GM20431 (cell line): ENCODE data around the gene STXBP5L.
"Not testable (repeated sequence)": the region's sequence is repeated elsewhere in the genome, so short reads cannot be mapped to it uniquely, and the experiment has no call there.

Experiments used
- in situ Hi-C: fragments of 300-500 bp; cut with MseI, MboI; formaldehyde crosslinking; loops from one replicate; pipeline ENCODE4 v1.15.0; 2020; ENCODE audit warnings: low sequenced_read_pairs; ENCODE audit not compliant: unreplicated experiment

STXBP5L gene

DNA sequence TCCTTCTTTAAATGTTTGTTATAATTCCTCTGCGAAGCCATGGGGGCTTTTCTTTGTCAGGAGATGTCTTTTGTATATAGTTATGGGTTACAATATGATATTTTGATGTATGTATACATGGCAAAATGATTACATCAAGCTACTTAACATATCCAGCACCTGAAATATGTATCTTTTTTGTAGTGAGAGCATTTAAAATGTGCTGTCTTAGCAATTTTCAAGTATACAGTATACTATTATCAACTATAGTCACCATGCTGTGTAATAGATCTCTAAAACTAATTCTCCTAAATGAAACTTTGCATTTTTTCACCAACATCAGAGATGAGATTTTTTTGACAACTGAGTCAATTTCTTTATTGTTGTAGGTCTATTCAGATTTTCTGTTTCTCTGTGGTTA is 77.2 kb downstream of the STXBP5L start:
- in situ Hi-C loops: no loop called here

- in situ Hi-C loops: no loop called here
These were observed 81.0 kb downstream of the STXBP5L start for GRCh38 chr3:120988994-120989393.

GRCh38 chr3:121018917-121019321 is 110.9 kb downstream of the STXBP5L start:
- in situ Hi-C loops: no loop called here

GRCh38 chr3:121063628-121064027 is 155.6 kb downstream of the STXBP5L start:
- in situ Hi-C loops: no loop called here

DNA sequence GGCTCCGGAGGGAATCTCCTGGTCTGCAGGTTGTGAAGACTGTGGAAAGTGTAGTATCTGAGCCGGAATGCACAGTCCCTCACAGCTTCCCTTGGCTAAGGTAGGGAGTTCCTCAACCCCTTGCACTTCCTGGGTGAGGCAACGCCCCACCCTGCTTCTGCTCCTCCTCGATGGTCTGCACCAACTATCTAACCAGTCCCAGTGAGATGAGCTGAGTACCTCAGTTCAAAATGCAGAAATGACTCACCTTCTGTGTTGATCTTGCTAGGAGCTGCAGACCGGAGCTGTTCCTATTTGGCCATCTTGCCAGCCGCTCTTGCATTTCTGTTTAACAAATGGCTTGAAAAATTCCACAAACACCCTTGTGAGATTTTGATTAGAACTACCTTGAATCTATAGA is 156.1 kb downstream of the STXBP5L start:
- in situ Hi-C loops: no loop called here

DNA sequence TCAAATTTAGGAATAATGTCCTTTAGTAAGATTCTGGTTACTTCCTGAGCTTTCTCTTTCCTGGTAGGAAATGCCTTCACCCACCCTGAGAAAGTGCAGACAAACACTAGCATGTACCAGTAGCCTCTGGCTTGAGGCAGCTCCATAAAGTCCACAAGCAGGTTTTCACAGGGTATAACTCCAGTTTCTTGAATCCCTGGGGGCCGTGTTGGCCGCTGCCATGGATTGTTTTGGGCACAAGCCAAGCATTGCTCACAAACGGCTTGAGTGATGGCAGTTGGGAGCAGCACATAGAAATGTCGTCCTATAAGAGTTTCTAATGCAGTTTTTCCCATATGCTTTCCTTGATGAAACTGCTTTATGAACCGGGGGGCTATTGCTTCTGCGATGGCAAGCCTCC is 164.1 kb downstream of the STXBP5L start:
- in situ Hi-C loops: no loop called here

GRCh38 chr3:121073011-121073410 is 165.0 kb downstream of the STXBP5L start:
- in situ Hi-C loops: no loop called here

DNA sequence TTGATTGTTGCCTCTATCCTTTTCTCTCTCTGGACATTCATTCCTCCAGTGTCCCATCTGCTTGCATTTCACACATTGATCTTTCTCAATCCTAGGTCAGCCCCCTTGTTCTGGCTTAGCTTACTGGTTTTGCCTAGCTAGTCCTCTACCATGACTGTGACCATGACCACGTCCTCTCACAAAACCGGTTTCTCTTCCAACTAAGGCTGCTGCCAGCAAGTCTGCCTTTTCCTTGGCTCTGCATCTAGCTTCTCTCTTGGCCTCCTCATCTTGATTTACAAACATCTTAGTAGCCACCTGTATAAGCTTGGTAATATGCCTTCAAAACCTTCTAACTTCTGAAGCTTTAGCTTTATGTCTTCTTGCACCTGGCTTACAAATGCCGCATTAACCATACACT is 167.2 kb downstream of the STXBP5L start:
- in situ Hi-C loops: no loop called here

GRCh38 chr3:121078378-121079101 is 170.5 kb downstream of the STXBP5L start:
- in situ Hi-C loops: not testable (repeated sequence)

DNA sequence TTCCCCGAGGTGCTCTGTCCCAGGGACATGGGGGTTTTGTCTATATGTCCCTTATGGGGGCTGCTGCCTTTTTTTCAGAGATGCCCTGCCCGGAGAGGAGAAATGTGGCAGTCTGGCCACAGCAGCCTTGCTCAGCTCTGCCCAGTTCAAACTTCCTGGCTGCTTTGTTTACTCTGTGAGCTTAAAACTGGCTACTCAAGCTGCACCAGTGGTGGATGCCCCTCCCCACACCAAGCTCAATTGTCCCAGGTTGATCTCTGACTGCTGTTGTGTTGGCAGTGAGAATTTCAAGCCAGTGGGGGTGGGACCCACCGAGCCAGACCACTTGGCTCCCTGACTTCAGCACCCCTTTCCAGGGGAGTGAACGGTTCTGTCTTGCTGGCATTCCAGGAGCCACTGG is 188.9 kb downstream of the STXBP5L start:
- in situ Hi-C loops: no loop called here

- in situ Hi-C loops: not testable (repeated sequence)
These were observed 203.1 kb downstream of the STXBP5L start for GRCh38 chr3:121111086-121111485.

DNA sequence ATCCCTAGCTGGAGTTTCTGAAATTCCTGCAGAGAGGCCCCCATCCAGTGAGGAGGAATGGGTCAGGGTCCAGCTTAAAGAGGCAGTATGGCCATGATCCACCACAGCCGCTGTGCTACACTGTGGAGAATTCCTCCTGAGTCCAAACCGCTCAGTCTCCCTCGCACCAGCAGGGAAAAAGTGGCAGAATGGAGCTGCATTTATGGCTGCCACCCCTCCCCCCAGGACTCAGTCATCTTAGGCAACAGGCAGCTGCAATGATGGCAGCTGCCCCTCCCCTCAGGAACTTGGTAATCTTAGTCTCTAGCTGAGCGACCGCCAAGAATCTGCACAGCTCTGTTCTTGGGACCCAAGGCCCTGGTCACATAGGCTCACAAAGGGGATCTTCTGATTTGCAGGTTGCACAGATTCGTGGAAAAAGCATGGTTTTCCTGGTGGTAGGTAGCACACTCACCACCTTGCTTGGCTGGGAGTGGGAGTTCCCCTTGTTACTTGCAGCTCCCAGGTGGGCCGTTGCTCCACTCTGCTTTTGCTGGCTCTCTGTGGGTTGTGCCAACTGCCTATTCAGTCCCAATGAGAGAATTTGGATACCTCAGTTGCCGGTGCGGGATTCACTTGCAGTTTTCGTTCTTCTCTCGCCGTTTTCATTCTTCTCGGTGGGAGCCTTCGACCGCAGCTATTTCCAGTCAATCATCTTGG is 204.1 kb downstream of the STXBP5L start:
- in situ Hi-C loops: no loop called here

DNA sequence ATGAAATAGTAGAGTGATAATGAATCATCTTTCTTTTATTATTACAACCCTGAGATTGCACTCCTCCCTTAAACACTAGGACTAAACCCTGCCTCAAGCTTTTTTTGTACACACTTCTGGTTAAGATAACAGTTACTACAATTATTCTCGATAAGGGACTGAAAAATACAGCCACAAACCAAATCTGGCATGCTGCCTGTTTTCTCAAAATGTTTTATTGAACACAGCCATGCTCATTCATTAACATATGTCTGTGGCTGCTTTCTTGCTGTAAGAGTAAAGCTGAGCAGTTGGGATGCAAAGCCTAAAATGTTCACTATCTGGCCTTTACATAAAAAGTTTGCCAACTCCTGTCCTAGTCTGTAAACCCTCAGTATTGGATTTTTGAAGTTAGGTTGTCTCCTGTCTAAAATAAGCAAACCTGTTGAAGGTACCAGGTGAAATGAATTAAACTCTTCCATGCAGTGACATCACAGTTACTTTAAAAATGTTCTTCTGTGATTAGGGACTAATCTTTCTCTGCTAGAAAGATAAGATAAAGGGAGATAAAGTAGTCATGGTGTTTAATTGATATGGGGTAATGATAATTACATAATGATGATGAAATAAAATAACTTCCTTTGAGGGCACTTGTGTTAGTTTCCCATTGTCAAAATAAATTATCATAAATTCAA is 218.2 kb downstream of the STXBP5L start:
- in situ Hi-C loops: no loop called here

DNA sequence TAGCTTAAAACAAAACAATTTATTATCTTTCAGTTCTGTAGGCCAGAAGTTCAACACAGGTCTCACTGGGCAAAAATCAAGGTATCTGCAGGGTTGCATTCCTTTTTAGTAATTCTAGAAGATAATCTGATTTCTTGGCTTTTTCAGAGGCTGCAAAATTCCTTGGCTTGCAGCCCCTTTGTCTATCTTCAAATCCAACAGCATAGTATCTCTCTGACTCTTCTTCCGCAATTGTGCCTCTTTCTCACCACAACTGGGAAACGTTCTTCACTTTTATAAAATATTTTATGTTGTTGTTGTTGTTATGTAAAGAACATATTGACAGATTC is 218.7 kb downstream of the STXBP5L start:
- in situ Hi-C loops: no loop called here

DNA sequence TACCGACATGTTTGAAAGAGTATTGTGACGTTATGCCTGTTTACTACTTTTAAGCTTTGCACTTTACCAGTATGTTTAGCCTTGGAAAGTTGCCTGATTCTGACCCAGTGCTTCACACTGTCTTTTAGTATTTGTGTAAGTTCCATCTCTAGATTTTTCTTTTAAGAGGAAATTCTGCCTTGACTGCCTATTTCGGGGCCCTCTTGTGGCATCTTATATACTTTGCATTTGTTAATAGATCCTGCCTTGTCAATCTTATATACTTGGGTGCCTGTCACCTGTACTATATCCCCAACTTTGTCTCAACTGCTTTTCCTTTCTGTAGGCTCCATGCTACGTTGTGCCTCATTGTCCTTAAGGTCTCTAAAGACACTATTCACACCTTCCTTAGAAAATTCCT is 244.6 kb downstream of the STXBP5L start:
- in situ Hi-C loops: no loop called here

- in situ Hi-C loops: no loop called here
These were observed 245.8 kb downstream of the STXBP5L start for GRCh38 chr3:121153851-121154250.

DNA sequence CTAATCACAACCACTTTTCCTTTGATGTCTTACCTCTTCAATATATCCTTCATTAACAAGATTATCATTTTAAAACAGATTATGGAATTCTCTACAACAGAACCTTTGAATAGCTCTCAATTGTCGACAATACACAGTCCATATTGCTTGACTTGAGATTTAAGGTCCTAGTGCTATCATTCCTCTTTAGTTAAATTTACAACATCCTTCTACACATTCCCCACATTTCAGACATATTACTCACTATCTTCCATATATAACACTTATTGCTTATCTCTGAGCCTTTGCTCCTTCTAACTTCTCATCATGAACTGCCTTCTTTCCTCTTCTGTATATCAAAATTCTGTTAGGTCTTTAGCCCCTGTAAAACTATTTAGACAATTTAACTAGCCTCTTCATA is 247.0 kb downstream of the STXBP5L start:
- in situ Hi-C loops: no loop called here

GRCh38 chr3:121165397-121165837 is 257.4 kb downstream of the STXBP5L start:
- in situ Hi-C loops: no loop called here

DNA sequence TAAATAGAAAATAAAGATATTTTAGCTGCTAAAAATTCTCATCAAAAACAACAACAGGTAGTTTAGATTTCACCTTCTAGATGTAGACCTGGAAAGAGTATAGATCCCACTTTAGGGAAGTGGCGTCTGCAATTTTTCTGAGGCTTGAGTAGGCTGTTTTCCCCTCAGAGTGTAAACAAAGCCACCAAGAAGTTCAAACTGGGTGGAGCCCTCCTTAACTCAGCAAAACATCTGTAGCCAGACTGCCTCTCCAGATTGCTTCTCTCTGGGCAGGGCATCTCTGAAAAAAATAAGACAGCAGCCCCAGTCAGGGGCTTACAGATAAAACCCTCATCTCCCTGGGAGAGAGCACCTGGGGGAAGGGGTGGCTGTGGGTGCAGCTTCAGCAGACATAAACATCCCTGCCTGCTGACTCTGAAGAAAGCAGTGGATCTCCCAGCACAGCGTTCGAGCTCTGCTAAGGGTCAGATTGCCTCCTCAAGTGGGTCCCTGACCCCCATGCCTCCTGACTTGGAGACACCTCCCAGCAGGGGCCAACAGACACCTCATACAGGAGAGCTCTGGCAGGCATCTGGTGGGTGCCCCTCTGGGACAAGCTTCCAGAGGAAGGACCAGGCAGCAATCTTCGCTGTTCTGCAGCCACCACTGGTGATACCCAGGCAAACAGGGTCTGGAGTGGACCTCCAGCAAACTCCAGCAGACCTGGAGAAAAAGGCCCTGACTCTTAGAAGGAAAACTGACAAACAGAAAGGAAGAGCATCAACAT is 259.6 kb downstream of the STXBP5L start:
- in situ Hi-C loops: no loop called here

GRCh38 chr3:121175083-121175482 is 267.1 kb downstream of the STXBP5L start:
- in situ Hi-C loops: no loop called here

- in situ Hi-C loops: not testable (repeated sequence)
These were observed 282.6 kb downstream of the STXBP5L start for GRCh38 chr3:121190626-121191025.
